Renal pelvis (tissue), 4 donors: ENCODE measurements around the gene BZW2. TPM values are rescaled to one million over a fixed set of nuclear protein-coding genes. Genes with fewer than 3 reads are reported as not detected.
"Not testable (repeated sequence)": the region's sequence is repeated elsewhere in the genome, so short reads cannot be mapped to it uniquely, and the experiment has no call there.

Source experiments
- DNase-seq: peaks from one replicate; pipeline ENCODE4 v3.0.0-alpha.2; 2013
- polyA plus RNA-seq, 3 donors: library from polyadenylated mRNA; unstranded; fragments of 120-200 nt; gene quantifications; one replicate each; pipeline ENCODE4 v1.2.1, GENCODE V29; 2013; ENCODE audit not compliant: insufficient read length in 3 of 3

Gene BZW2
- polyA plus RNA-seq, 3 donors, result 69.1 to 76.6 (median 70.8) TPM

DNA sequence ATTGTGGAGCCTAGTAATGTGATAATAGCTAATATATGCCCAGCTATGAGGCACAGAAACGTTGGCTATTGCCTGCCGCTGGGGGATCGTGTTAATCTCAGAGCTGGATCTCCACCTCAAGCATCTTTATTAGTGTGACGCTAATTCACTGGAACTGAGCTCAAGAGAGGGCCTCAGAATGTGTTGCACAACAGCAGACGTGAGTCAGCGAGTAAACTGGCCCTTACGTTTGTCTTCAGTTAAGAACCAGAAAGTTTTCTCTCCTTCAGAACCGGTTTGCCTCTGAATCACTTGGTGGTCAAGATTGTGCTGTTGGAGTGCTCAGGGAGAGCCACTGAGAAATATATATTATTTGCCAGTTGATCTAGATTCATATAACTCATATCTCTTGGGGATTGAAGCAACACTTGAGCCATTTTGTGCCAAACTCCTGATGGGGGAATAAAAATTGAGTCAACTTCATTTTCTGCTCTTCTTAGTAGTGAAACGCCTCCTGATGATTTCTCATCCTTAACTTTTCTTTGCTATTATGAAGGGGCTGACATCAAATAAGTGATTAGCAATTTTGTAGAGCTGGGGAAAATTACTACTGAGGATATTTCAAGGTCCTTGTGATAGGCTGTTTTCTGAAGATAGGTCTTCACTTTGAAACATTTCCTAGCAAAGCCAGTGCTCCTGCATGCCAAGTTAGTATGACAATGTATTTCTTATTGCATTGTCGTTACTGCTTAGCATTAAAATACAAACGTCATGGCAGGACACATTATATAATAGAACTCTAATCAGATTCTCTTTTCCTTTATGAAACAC lies 22.3 kb downstream of the BZW2 start:
- DNase-seq, result no peak

DNA sequence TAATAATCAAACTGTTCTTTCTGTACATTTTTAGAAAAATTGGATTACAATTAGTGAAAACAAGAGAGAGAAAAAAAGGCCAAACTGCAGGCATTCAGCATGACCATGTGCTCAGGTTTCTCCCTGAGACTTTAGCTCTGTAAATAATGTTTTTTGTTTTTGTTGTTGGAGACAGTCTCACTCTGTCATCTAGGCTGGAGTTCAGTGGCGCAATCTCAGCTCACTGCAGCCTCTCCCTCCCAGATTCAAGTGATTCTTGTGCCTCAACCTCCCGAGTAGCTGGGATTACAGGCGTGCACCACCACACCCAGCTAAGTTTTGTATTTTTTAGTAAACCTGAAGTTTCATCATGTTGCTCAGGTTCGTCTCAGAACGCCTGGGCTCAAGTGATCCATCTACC lies 23.0 kb downstream of the BZW2 start:
- DNase-seq, result no peak

GRCh38 chr7:16669581-16669980 lies 23.6 kb downstream of the BZW2 start:
- DNase-seq, result no peak

DNA sequence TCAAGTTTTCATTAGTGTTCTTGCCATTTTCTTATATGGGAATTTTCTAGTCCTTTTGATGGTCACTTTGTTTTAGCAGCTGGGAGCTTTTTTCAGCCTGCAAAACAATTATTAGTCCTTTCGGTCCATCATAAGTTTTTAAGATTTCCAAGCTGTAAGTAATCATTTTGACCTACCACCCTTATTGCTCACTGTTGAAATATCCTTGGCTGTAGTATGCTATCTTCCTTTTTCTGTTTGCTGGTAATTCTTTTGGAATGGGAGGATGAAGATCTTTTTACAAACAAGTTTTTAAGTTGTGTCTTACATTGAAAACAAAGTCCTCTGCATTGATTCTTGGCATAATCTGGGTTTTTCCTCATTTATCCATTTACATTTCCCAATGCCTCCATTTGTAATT lies 24.0 kb downstream of the BZW2 start:
- no peak for DNase-seq

- no peak for DNase-seq
Measured at GRCh38 chr7:16670731-16671344, 24.9 kb downstream of the BZW2 start.

DNA sequence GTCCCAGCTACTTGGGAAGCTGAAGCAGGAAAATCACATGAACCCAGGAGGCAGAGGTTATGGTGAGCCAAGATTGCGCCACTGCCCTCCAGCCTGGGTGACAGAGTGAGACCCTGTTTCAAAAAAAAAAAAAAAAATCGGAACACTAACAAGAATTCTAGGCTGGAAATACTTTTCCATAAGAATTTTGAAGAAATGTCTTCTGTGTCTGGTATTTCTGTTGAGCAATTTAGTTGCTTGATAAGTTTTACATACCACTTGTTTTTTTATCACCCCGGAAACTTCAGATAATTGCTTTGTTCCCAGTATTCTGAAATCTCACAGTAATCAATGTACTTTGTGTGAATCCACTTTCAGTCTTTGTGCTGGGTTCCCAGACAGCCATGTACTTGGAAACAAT lies 25.8 kb downstream of the BZW2 start:
- DNase-seq, result no peak

- DNase-seq, result no peak
Measured at GRCh38 chr7:16675277-16675676, 29.3 kb downstream of the BZW2 start.

GRCh38 chr7:16677978-16678494 lies 32.1 kb downstream of the BZW2 start:
- DNase-seq, result no peak

- not testable (repeated sequence) for DNase-seq
Measured at GRCh38 chr7:16678645-16679566, 32.9 kb downstream of the BZW2 start.

GRCh38 chr7:16684935-16685334 lies 39.0 kb downstream of the BZW2 start:
- no peak for DNase-seq

GRCh38 chr7:16685535-16685934 lies 39.6 kb downstream of the BZW2 start:
- DNase-seq, result no peak

GRCh38 chr7:16688249-16688648 lies 42.3 kb downstream of the BZW2 start:
- DNase-seq, result no peak

GRCh38 chr7:16691241-16691640 lies 45.3 kb downstream of the BZW2 start:
- no peak for DNase-seq

- no peak for DNase-seq
Measured at GRCh38 chr7:16693601-16694318, 47.8 kb downstream of the BZW2 start.

GRCh38 chr7:16694806-16695205 lies 48.8 kb downstream of the BZW2 start:
- DNase-seq, result no peak

DNA sequence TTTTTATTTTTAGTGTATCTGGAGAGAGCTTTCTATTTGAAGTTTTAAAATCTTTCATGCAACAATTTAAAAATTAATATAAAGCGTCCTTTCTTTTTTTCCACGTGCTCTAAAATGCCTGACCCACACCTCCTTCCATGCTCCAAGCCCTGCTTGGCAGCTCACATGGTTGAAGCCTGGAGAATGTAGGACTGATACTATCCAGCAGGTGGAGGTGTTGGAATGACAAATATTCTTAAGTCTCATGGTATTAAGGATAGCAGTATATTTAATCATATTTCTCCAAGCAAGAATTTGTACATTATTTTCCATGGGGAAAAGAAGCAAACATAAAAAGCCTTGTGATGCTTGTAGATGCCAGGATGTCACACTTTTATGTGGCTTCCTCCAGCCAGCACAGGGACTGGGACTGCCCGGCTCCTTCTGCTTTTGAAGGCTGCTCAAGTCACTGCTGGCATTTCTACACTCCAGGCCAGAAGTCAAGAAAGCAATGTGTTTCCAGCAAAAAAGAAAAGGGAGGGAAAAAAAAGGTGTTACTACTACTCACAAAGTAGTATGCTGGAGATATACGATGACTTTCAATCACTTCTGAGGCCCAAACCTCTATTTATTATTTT lies 49.7 kb downstream of the BZW2 start:
- DNase-seq, result peak; percentile 34

DNA sequence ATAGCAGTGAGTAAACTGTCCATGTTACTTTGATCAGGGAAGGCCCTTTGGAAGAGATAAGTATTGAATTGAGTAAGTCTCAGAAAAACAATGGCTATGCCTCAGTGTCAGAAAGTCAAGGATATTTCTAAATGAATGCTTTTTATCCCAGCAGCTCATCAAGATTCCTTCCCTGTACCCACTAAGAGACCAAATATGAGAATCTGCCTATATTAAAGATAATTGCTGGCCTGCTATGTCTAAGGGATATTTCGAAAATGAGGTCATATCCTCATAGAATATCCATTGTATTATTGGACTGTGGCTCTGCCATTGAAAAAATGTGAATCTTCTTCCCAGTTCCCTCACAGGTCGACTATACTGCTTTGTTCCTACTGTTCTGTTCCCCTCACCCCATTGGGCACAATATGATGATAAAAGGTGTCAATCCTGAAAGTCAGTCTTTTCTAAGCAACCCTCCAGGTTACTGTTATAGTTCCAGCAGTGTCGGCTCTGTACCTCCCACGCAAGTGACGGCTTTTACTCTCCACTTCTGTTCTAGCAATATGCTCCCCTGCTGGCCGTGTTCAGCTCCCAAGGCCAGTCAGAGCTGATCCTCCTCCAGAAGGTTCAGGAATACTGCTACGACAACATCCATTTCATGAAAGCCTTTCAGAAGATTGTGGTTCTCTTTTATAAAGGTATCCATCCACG lies 51.7 kb downstream of the BZW2 start:
- DNase-seq, result no peak

DNA sequence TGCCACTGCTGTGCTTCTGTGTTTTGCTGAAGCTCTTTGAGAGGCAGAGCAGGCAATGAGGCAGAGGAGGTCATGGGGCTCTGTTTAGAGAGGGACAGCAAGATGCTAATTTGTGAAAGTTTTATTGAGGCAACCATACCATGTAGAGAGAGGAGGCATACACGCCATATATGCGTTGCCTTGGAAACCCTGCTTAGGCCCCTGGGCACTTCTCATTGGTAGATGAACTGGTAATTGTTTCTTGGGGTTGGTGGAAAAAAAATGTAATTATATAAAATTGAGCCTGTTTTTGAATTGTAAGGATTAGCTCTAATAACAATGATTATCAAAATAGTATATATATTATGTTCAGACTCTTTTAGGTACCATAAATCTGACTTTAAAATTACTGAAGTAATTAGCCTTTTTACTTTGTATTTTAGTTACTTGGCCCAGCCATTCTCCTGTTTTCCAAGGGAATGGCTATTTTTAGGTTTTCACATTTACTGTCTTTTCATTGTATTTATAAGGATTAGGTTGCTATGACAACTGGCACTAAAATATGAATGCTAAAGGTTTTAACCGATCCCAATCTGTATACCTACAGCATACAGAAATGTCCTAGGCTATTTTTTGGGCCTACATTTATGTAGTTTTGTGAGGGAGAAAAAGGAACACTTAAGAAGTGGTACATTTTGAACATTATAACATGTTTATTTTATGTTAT lies 52.4 kb downstream of the BZW2 start:
- DNase-seq, result no peak

DNA sequence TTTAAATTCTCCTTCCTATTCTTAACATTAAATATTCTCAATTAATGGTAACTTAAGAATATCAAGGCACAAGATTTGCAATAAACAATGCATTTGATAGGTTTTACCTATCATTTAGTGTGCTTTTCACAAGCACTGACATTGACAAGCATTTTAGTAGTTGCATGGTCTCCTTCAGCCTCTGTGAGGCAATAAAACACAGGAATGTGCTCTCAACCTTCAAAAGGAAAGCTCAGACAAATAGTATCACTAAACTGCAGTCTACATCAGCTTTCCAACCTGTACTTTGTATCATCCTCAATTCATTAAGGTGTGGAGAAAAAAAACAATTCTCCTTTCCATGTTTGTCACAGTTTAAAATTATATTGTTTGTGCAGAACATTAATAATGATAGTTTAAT lies 56.5 kb downstream of the BZW2 start:
- no peak for DNase-seq

GRCh38 chr7:16708511-16708910 lies 62.5 kb downstream of the BZW2 start:
- DNase-seq, result no peak
